ENCODE data around the gene LRCH3.

Gene LRCH3

GRCh38 chr3:197798863-197799262 lies 7.8 kb downstream of the LRCH3 start:
- Histone ChIP-seq H3K4me3 (ENCODE audit: low read depth, low read length) (no peak overlapping the region), H3K9me3 (ENCODE audit: control insufficient read depth, insufficient read depth, low read depth, low read length) (no peaks in the 10 kb centered on the region), H3K4me1 (ENCODE audit: control insufficient read depth, insufficient read depth, low read length) (no peaks in the 10 kb centered on the region), H3K27ac (ENCODE audit: extremely low read depth, low read depth, low read length) (no peak overlapping the region), H3K36me3 (ENCODE audit: control insufficient read depth in 2 of 2, insufficient read depth in 1 of 2, low read length in 2 of 2) (no peaks in the 10 kb centered on the region)
- CTCF ChIA-PET, result interaction anchor here (0.5 kb wide), 1 partner anchor 11 kb away, joined by 6 read pairs; no protein-coding TSS in a partner anchor
- POLR2A ChIA-PET, result no interaction called here
- TF ChIP-seq REST (tag by site-specific recombination; IDR thresholded peaks at IDR 0.05) (peak; percentile 67; the same call in 1 of the 2 replicates), ZNF600 (tag by site-specific recombination; IDR thresholded peaks at IDR 0.05) (no peak)

GRCh38 chr3:197800379-197800778 lies 9.3 kb downstream of the LRCH3 start:
- no peaks in the 10 kb centered on the region for H3K4me1 ChIP-seq (ENCODE audit: control insufficient read depth, insufficient read depth, low read length)
- ChIA-PET CTCF (interaction anchor here (0.6 kb wide), 1 partner anchor 46 kb away, joined by 7 read pairs; no protein-coding TSS in a partner anchor), POLR2A (interaction anchor here (1.2 kb wide), 1 partner anchor 10 kb away, joined by 6 read pairs; the partner anchor contains the start of gene LRCH3)
- H3K36me3 ChIP-seq (ENCODE audit: control insufficient read depth in 2 of 2, insufficient read depth in 1 of 2, low read length in 2 of 2), result no peaks in the 10 kb centered on the region
- no peaks in the 10 kb centered on the region for H3K9me3 ChIP-seq (ENCODE audit: control insufficient read depth, insufficient read depth, low read depth, low read length)
- TF ChIP-seq ZNF221 (tag by site-specific recombination; IDR thresholded peaks at IDR 0.05; ENCODE audit: borderline replicate concordance) (no peak), ZNF677 (tag by site-specific recombination; IDR thresholded peaks at IDR 0.05) (no peak), ZNF510 (tag by site-specific recombination; IDR thresholded peaks at IDR 0.05; ENCODE audit: insufficient replicate concordance) (no peak), PRDM6 (tag by site-specific recombination; IDR thresholded peaks at IDR 0.05) (0 out of 2 replicates have a peak, but pooled peaks have one; percentile 21), ZNF514 (tag by site-specific recombination; IDR thresholded peaks at IDR 0.05) (no peak), TSHZ1 (tag by site-specific recombination; IDR thresholded peaks at IDR 0.05; ENCODE audit: borderline replicate concordance) (no peak)
- H3K4me3 ChIP-seq (ENCODE audit: low read depth, low read length), result no peak overlapping the region
- no peak overlapping the region for H3K27ac ChIP-seq (ENCODE audit: extremely low read depth, low read depth, low read length)

- peak; percentile 28; the same call in 1 of the 2 replicates for TF ChIP-seq ZBTB17 (tag by site-specific recombination; IDR thresholded peaks at IDR 0.05)
- TF ChIP-seq ZBTB21 (tag by site-specific recombination; IDR thresholded peaks at IDR 0.05), result no peak
- TF ChIP-seq KLF17 (tag by site-specific recombination; IDR thresholded peaks at IDR 0.05), result no peak
- no peak for TF ChIP-seq ZXDB (tag by site-specific recombination; IDR thresholded peaks at IDR 0.05)
- TF ChIP-seq ZNF600 (tag by site-specific recombination; IDR thresholded peaks at IDR 0.05), result 0 out of 2 replicates have a peak, but pooled peaks have one; percentile 31
- no peak for TF ChIP-seq ZNF366 (tag by site-specific recombination; conservative IDR thresholded peaks at IDR 0.05)
- 0 out of 2 replicates have a peak, but pooled peaks have one; percentile 7 for TF ChIP-seq ZNF654 (tag by site-specific recombination; IDR thresholded peaks at IDR 0.05; ENCODE audit: low read depth)
- POLR2A ChIA-PET, result no interaction called here
- H3K4me3 ChIP-seq (ENCODE audit: low read depth, low read length), result no peak overlapping the region
Measured at GRCh38 chr3:197801891-197802778, 11.1 kb downstream of the LRCH3 start.

More at GRCh38 chr3:197801891-197802778, 11.1 kb downstream of the LRCH3 start:
- Histone ChIP-seq H3K36me3 (ENCODE audit: control insufficient read depth in 2 of 2, insufficient read depth in 1 of 2, low read length in 2 of 2) (no peaks in the 10 kb centered on the region), H3K9me3 (ENCODE audit: control insufficient read depth, insufficient read depth, low read depth, low read length) (no peaks in the 10 kb centered on the region), H3K27ac (ENCODE audit: extremely low read depth, low read depth, low read length) (no peak overlapping the region), H3K4me1 (ENCODE audit: control insufficient read depth, insufficient read depth, low read length) (no peaks in the 10 kb centered on the region)
- CTCF ChIA-PET, result interaction anchor here (0.6 to 1.4 kb wide), 4 partner anchors 17 to 87 kb away, joined by 3 to 6 read pairs (median 4); no protein-coding TSS in a partner anchor

Data from HEK293 (cell line).